Osteoblast (primary cell): ENCODE results near the gene MSH4. TPM values are rescaled to one million over a fixed set of nuclear protein-coding genes. Genes with fewer than 3 reads are reported as not detected.
"Not testable (repeated sequence)": the region's sequence is repeated elsewhere in the genome, so short reads cannot be mapped to it uniquely, and the experiment has no call there.

Source experiments
- DNase-seq: peaks from one replicate; pipeline ENCODE4 v3.0.0; 2011; ENCODE audit warnings: low spot score, mixed read lengths; ENCODE audit not compliant: insufficient read length; ENCODE audit errors: missing footprints
- H2AFZ ChIP-seq: 2 replicates; pipeline ENCODE4 v1.6.0; 2011; ENCODE audit warnings: mild to moderate bottlenecking, low read length
- H3K27ac ChIP-seq: 2 replicates; pipeline ENCODE4 v1.5.1; 2011; ENCODE audit warnings: mild to moderate bottlenecking, low read depth, low read length, moderate library complexity
- H3K27me3 ChIP-seq: 2 replicates; pipeline ENCODE4 v1.6.0; 2012; ENCODE audit warnings: mild to moderate bottlenecking, control low read depth, inconsistent platforms, low read length, moderate library complexity; ENCODE audit not compliant: insufficient read depth
- H3K36me3 ChIP-seq: 2 replicates; pipeline ENCODE4 v1.5.1; 2011; ENCODE audit warnings: mild to moderate bottlenecking, low read length, control low read depth, moderate library complexity; ENCODE audit not compliant: insufficient read depth
- H3K4me1 ChIP-seq: 2 replicates; pipeline ENCODE4 v1.5.1; 2011; ENCODE audit warnings: mild to moderate bottlenecking, low read length, control low read depth, moderate library complexity; ENCODE audit not compliant: insufficient read depth
- H3K4me2 ChIP-seq: 2 replicates; pipeline ENCODE4 v1.6.0; 2011; ENCODE audit warnings: mild to moderate bottlenecking, low read length; ENCODE audit not compliant: insufficient read depth
- H3K4me3 ChIP-seq: fragments of 200-600 bp; sonication (generic); 3 replicates; pipeline ENCODE4 v1.5.1; 2012; ENCODE audit warnings: mild to moderate bottlenecking, low read length, inconsistent platforms; ENCODE audit not compliant: insufficient read depth
- H3K79me2 ChIP-seq: 2 replicates; pipeline ENCODE4 v1.6.0; 2012; ENCODE audit warnings: mild to moderate bottlenecking, low read length, control low read depth, inconsistent platforms; ENCODE audit not compliant: insufficient read depth
- H3K9me3 ChIP-seq: 2 replicates; pipeline ENCODE4 v1.5.1; 2011; ENCODE audit warnings: low read depth, low read length, control low read depth
- H4K20me1 ChIP-seq: 2 replicates; pipeline ENCODE4 v1.6.0; 2012; ENCODE audit warnings: mild to moderate bottlenecking, low read length, control low read depth; ENCODE audit not compliant: insufficient read depth
- total RNA-seq: library from RNA; depleted of rRNA; stranded (reverse); fragments of >200 nt; gene quantifications from 2 replicates; pipeline ENCODE4 v1.2.3, GENCODE V29; 2012
- TF ChIP-seq, protein P1 (sequence below): IDR thresholded peaks from 2 replicates; pipeline ENCODE4 v1.5.1; 2011; ENCODE audit warnings: mild to moderate bottlenecking, low read depth, low read length, moderate library complexity; ENCODE audit errors: extremely low read depth

MSH4 gene
- total RNA-seq, 1 donor: under 0.01 TPM

DNA sequence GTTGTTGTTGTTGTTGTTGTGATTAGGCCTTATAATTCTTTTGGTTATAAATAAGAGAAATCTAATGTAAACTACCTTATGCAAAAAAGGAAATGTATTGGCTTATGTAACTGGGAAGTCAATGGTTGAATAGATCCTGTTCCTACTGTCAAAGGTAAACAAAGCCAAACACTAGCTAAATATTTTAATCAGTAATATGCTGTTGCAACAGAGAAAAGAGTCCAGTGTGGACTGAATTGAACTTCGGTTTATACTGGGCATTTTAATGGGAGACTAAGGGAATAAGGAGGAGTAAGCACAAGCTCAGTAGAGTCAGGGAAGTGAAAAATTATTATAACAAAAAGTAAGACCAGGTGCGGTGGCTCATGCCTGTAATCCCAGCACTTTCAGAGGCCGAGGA lies 15.4 kb downstream of the MSH4 start:
- H3K9me3 ChIP-seq: no peaks in the 10 kb centered on the region
- no peak overlapping the region for H2AFZ ChIP-seq
- H3K4me2 ChIP-seq: no peak overlapping the region
- H3K4me3 ChIP-seq: no peak overlapping the region
- H3K36me3 ChIP-seq: no peaks in the 10 kb centered on the region
- TF ChIP-seq, protein P1, sequence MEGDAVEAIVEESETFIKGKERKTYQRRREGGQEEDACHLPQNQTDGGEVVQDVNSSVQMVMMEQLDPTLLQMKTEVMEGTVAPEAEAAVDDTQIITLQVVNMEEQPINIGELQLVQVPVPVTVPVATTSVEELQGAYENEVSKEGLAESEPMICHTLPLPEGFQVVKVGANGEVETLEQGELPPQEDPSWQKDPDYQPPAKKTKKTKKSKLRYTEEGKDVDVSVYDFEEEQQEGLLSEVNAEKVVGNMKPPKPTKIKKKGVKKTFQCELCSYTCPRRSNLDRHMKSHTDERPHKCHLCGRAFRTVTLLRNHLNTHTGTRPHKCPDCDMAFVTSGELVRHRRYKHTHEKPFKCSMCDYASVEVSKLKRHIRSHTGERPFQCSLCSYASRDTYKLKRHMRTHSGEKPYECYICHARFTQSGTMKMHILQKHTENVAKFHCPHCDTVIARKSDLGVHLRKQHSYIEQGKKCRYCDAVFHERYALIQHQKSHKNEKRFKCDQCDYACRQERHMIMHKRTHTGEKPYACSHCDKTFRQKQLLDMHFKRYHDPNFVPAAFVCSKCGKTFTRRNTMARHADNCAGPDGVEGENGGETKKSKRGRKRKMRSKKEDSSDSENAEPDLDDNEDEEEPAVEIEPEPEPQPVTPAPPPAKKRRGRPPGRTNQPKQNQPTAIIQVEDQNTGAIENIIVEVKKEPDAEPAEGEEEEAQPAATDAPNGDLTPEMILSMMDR: no peak
- H3K79me2 ChIP-seq: no peaks in the 10 kb centered on the region
- no peak overlapping the region for H3K27ac ChIP-seq
- H3K4me1 ChIP-seq: no peaks in the 10 kb centered on the region
- no peak for DNase-seq
- H4K20me1 ChIP-seq: no peaks in the 10 kb centered on the region
- H3K27me3 ChIP-seq: no peaks in the 10 kb centered on the region

DNA sequence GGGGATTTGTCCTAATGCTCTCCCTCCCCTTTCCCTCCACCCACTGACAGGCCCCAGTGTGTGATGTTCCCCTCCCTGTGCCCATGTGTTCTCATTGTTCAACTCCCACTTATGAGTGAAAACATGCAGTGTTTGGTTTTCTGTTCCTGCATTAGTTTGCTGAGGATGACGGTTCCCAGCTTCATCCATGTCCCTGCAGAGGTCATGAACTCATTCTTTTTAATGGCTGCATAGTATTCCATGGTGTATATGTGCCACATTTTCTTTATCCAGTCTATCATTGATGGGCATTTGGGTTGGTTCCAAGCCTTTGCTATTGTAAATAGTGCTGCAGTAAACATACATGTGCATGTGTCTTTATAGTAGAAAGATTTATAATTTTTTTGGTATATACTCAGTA lies 26.9 kb downstream of the MSH4 start:
- DNase-seq, H3K27me3 ChIP-seq, H3K27ac ChIP-seq, H3K36me3 ChIP-seq, H3K9me3 ChIP-seq, H4K20me1 ChIP-seq, H3K4me3 ChIP-seq, H2AFZ ChIP-seq, H3K79me2 ChIP-seq, H3K4me2 ChIP-seq, H3K4me1 ChIP-seq: not testable (repeated sequence)

DNA sequence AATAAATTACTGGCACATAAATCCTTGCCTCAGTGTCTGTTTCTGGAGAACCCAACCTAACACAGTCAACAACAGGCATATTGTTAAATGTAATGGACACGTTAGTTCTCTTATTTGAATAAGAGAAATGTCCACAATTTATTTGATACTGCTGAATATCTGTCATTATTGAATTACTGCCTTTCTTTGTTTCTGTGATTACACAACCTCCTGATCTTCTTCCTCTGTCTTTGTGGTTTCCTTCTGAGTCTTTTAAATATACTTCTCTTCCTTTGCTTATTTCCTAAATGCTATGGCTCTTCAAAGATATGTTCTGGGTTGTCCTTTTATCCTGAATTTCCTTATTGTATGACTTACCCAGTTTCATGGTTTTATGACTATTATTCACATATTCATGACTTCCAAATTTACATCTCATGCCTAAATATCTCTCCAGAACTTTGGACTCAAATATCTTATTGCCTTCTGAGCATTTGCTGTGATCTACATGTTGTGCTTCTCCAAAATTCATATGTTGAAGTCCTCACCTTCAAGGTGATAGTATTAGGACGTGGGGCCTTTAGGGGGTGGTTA lies 39.9 kb downstream of the MSH4 start:
- Histone ChIP-seq H3K27me3 (no peaks in the 10 kb centered on the region), H3K9me3 (no peaks in the 10 kb centered on the region), H3K36me3 (no peaks in the 10 kb centered on the region), H3K4me3 (no peak overlapping the region), H3K4me2 (no peak overlapping the region), H3K79me2 (no peaks in the 10 kb centered on the region), H2AFZ (no peak overlapping the region), H3K27ac (no peak overlapping the region), H4K20me1 (no peaks in the 10 kb centered on the region), H3K4me1 (no peaks in the 10 kb centered on the region)
- TF ChIP-seq, protein P1: no peak
- DNase-seq: no peak

DNA sequence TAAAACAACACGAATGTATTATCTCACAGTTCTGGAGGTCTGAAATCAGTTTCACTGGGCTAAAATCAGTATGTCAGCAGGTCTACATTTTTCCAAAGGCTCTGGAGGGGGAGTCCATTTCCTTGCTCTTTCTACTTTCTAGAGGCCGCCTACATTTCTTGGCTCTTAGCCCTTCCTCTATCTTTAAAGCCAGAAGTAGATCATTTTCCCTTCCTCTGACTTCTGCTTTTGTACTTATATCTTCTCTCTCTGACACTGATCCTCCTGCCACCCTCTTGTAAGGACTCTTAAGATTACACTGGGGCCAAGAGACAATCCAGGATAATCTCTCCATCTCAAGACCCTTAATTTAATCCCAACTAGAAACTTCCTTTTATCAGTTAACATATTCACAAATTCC lies 41.4 kb downstream of the MSH4 start:
- no peaks in the 10 kb centered on the region for H3K36me3 ChIP-seq
- no peak overlapping the region for H3K4me2 ChIP-seq
- H3K27me3 ChIP-seq: no peaks in the 10 kb centered on the region
- H3K4me1 ChIP-seq: no peaks in the 10 kb centered on the region
- no peak for DNase-seq
- TF ChIP-seq, protein P1: no peak
- no peaks in the 10 kb centered on the region for H3K79me2 ChIP-seq
- H2AFZ ChIP-seq: no peak overlapping the region
- no peak overlapping the region for H3K4me3 ChIP-seq
- no peaks in the 10 kb centered on the region for H4K20me1 ChIP-seq
- H3K9me3 ChIP-seq: no peaks in the 10 kb centered on the region
- H3K27ac ChIP-seq: no peak overlapping the region
